Breast epithelium (tissue), 3 donors: Measurements from ENCODE around the gene FLII.

Source experiments
- CTCF ChIP-seq, 3 donors: fragments of 450-650 bp; IDR thresholded peaks; one replicate each; pipeline ENCODE4 v1.5.1; 2016 to 2017; ENCODE audit warnings: antibody characterized with exemption in 3 of 3, mild to moderate bottlenecking in 3 of 3, moderate library complexity in 3 of 3
- POLR2A ChIP-seq: fragments of 450-650 bp; IDR thresholded peaks from one replicate; pipeline ENCODE4 v1.6.1; 2016; ENCODE audit warnings: antibody characterized with exemption, mild to moderate bottlenecking, moderate library complexity
- POLR2AphosphoS5 ChIP-seq, 3 donors: sonication (generic); formaldehyde crosslinking; IDR thresholded peaks; one replicate each; pipeline ENCODE4 v1.6.1; 2017; ENCODE audit warnings: antibody characterized with exemption in 3 of 3

- TF ChIP-seq CTCF (IDR thresholded peaks at IDR 0.05): no peak
- TF ChIP-seq POLR2AphosphoS5 (IDR thresholded peaks at IDR 0.05): no peak
- TF ChIP-seq POLR2A: no peak
These were observed 7.8 kb downstream of the FLII start for GRCh38 chr17:18250708-18251107.
